GM19035 (cell line): ENCODE results near the gene CTSZ.
A peak's percentile ranks its signal among the peaks of the same experiment; 100 is the strongest.

Source experiments
- ATAC-seq: cut with Tn5 transposase; IDR thresholded peaks from one replicate; pipeline ENCODE4 v1.9.1; 2021; ENCODE audit not compliant: unreplicated experiment

CTSZ gene

GRCh38 chr20:59032023-59032712, 25.1 kb upstream of the CTSZ start, which contains the start of gene ATP5F1E:
Gene ATP5F1E (minus strand): TSS chr20:59032335. CDS start chr20:59032251, 84 bp downstream.
- peak; percentile 92 for ATAC-seq

DNA sequence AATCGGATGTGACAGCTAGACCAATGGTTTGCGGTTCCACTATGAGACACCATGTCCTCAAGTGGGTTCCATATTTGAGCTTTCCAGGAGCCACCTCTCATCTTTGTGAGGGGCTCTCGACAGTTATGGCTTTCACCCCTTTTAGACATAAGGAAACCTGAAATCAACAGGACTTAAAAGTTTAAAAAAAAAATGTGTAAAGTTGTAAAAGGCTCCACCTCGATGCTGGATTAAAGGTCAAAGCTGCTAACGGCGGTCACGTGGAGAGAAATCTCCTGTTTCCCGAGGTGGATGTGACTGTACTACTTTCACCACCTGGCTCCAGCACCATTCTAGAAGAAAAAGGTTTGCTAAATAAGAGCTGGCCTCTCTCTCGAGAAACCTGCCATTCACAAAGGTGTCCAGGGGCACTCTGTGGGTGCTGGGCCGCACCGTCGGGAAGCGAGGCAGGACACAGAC, 24.5 kb upstream of the CTSZ start:
- ATAC-seq: no peak

DNA sequence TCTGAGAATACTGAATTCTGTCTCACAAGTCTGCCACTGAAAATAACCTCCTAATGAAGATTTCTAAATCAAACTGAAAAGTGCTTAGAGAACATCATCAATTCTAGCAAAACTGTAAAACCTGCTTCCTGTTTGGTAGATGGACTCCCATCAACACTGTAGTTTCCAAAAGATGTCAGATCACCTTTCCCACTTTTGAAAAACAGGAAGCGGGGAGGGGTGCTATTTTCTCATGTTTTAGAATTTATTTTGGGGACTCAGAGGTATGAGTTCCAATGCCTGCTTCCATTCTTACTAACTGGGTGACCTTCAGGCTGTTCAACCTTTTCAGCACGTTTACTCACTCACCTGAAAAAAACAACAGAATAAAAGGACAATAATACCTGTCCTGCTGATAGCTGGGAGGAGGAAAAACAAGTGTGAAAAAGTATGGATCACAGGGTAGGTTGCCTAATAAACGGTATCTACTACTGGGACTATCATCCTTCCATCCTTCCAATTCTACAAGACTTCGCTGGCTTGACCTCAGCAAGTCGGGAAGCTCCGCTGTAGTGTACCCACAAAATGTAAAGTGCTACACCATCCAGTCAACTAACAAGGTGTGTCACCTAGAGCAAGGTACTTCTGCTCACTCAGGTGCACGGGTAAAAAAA, 24.0 kb upstream of the CTSZ start:
- no peak for ATAC-seq

- no peak for ATAC-seq
These were observed 21.8 kb upstream of the CTSZ start for GRCh38 chr20:59028812-59029211.

GRCh38 chr20:59027741-59028320, 20.8 kb upstream of the CTSZ start:
- no peak for ATAC-seq

DNA sequence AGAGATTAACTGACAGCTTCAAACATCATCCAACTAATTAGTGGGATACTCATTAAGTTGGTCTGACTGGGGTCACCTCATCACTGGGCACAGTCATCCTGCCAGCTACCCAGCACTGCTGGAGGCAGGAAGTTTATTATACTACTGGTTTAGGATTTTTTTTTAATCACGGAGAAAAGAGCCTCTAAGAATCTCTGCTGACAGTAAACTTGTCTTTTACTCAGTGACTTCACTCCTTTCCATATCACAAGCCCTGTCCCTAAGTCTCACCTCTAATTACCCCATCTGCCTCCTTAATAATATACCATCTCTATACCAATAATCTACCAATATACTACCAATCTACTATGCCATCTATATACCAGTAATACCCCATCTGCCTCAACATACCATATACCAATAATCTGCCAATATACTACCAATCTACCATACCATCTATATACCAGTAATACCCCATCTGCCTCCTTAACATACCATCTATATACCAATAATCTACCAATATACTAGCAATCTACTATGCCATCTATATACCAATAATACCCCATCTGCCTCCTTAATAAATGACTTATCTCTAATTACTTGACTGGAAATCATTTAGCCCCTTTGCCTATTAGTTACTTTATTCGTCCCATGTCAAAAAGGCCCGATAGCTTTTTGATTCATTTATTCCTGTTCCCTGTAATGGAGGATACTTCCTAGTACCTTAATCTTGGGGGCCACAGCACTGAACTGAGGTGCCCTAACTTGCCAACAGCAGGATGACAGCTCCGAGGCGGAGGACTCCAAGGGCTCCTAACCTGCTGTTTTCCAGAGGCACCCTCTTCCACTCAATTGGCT, 20.1 kb upstream of the CTSZ start:
- no peak for ATAC-seq

- ATAC-seq: no peak
These were observed 18.5 kb upstream of the CTSZ start for GRCh38 chr20:59025511-59025910.

DNA sequence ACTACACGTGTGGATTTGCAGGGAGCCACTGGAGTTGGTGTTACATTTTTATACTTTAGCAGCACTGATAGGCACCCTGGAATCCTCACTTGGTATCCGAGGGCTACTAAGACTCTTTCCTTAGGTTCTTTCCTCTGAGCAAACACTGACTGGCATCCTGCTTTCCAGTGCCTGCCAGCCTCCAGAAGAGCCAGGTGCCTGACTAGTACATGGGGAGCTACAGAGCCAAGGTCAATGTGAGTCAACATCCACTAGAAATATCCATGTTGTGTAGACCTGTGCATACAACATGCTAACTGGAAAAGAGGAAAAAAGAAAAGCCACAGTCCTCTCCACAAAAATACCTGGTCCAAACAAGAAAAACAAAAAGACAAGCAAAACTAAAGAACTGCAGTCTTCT, 18.0 kb upstream of the CTSZ start:
- no peak for ATAC-seq

DNA sequence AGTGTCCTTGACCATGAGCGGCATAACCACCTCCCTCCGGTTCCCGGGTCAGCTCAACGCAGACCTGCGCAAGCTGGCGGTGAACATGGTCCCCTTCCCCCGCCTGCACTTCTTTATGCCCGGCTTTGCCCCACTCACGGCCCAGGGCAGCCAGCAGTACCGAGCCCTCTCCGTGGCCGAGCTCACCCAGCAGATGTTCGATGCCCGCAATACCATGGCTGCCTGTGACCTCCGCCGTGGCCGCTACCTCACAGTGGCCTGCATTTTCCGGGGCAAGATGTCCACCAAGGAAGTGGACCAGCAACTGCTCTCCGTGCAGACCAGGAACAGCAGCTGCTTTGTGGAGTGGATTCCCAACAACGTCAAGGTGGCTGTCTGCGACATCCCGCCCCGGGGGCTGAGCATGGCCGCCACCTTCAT, 17.1 kb upstream of the CTSZ start:
- ATAC-seq: no peak

DNA sequence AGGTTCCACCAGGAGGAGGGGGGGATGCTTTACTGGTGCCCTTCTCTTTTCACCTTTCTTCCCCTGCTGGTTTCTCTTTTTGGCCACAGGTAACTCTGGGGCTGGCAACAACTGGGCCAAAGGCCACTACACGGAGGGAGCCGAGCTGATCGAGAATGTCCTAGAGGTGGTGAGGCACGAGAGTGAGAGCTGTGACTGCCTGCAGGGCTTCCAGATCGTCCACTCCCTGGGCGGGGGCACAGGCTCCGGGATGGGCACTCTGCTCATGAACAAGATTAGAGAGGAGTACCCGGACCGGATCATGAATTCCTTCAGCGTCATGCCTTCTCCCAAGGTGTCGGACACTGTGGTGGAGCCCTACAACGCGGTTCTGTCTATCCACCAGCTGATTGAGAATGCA, 16.6 kb upstream of the CTSZ start:
- no peak for ATAC-seq

GRCh38 chr20:59022754-59023153, 15.7 kb upstream of the CTSZ start:
- ATAC-seq: no peak

GRCh38 chr20:59020938-59021551, 14.0 kb upstream of the CTSZ start:
- ATAC-seq: no peak

GRCh38 chr20:59019217-59019616, 12.2 kb upstream of the CTSZ start, which contains the start of gene TUBB1:
Gene TUBB1 (plus strand): TSS chr20:59019429. CDS start chr20:59019523, 94 bp downstream.
- no peak for ATAC-seq

DNA sequence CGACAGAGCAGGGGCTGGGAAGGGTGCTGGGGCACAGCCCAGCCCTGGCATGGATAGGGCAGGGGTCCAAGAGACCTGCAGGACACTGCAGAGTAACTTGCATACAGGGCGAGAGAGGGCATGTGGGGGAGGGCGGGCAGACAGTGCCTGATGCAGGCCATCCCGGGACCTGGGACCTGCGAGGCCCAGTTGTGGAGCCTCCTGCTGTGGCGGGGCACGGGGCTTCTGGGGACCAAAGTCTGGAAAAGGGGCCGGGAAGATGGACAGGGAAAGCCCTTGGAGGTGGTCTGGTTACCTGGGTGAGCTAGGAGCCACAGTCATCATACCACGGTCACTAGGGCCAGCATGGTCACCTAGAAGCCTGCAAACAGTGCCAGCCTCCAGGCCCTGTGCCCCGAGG, 11.8 kb upstream of the CTSZ start:
- ATAC-seq: no peak

GRCh38 chr20:59017493-59018231, 10.6 kb upstream of the CTSZ start:
- ATAC-seq: no peak

DNA sequence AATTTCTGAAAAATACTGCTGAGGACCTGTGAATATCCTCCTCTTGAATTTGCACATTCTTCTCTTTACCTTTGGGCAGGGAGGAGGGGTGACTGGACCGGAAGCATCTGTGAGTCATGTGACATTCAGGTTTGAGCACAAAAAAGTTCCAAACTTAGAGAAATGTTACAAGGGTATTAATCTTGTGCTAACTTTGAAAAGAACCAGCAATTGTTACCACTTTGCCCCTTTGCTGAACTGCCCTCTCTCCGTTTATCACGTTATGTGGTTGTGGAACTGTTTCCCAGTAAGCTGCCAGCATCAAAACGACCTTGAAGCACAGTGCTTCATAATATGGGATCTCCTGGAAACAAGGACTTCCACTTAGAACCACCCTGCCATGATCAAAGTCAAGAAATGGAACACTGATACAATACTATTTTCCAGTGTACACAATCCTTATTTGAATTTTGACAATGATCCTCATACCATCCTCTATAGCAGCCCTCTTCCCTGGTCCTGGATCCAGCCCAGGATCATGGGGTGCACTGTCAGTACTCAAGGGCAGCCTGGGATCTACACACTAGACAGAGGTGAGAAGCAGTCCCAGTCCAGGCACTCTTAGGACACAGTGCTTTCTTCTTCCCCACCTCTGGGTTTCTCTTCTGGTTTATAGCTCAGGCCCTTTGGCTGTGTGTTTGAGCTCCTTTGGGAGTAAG, 9.9 kb upstream of the CTSZ start:
- no peak for ATAC-seq

DNA sequence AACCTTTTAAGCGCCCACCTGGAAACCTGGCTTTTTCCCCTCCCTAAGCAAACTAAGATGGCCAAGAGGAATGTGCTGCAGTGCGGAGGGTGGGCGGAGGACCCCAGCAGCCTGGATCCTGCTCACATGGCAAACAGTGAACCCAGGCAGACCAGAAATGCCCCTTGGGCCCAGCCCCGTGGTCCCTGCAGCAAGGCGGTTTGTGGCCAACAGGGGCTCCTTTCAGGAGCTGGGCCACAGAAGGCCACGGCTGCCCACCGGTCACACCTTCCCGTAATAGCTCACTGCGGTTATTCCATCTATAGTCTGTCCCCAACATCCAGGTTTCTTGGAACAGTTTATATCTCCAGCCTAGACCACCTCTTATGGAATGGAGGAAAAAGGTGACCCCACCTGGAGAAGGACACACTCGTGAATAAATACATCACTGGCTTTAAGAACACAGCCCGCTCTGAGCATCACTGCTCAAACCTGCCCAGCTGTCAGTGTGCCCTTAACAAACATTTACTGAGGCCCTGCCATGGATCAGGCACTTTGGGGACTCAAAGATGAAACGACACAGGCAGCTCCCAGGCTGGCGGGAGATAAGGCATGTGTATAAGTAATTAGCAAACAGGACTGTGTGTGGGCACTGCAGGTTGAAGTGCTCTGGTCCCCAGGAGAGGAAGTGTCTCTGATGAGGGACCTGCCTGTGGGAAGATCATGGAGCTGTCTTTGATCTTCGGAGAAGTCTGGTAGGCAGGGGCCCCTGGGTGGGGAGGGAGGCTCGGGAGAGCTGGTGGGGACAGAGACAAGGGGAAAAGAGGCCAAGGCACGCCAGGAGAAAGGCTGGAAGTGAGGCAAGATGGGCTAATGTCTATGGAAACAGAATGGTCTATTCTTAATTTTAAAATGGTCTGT, 9.0 kb upstream of the CTSZ start:
- ATAC-seq: no peak

DNA sequence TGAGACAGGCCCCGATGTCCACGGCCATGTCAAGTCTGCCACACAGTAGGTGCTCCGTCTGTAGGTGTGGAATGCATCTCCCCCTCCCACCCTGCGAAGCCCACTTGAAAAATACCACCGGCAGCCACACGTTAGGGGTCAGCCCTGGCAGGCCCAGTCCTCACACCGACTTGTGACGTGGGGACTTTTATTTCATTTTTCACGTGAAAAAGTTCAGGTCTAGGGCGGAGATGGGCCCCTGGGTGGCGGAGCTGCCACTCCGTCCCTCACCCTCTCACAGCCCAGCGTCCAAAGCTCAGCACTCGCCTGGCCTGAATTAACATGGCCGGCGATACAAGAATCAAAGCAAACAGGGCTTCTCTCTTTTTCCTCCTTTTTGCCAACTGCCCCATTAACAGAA, 8.4 kb upstream of the CTSZ start:
- no peak for ATAC-seq
